Panc1 (cell line): ENCODE data around the gene MT1H. TPM values are rescaled to one million over a fixed set of nuclear protein-coding genes. Genes with fewer than 3 reads are reported as not detected.
A peak's percentile ranks its signal among the peaks of the same experiment; 100 is the strongest.

Experiments used
- ATAC-seq: fragments of 200-7000 bp; cut with Tn5 transposase; 2 replicates; pipeline ENCODE4 v1.9.1; 2020; ENCODE audit warnings: mild to moderate bottlenecking, moderate library complexity
- BruUV-seq: library from RNA; stranded (reverse); fragments of 400-500 nt; replicated peaks from 2 replicates; lab custom pipeline; 2021; lab: Mats Ljungman, UMichigan
- CTCF ChIA-PET: fragments of 300-600 bp; sonication (Branson Sonifier 250); formaldehyde crosslinking; loops from one replicate; lab custom pipeline; 2022; ENCODE audit warnings: antibody characterized with exemption; lab: Charles Lee
- POLR2A ChIA-PET: fragments of 300-600 bp; sonication (Branson Sonifier 250); formaldehyde crosslinking; loops from one replicate; lab custom pipeline; 2022; ENCODE audit warnings: antibody characterized with exemption; lab: Charles Lee
- DNase-seq: peaks from one replicate; pipeline ENCODE4 v3.0.0-alpha.2; 2010; ENCODE audit warnings: low read depth, low spot score
- H3K27ac ChIP-seq: 2 replicates; pipeline ENCODE4 v1.5.1; 2011; ENCODE audit warnings: mild to moderate bottlenecking, low read length, inconsistent platforms
- H3K27me3 ChIP-seq: fragments of 200-500 bp; sonication (Bioruptor generic); 2 replicates; pipeline ENCODE4 v1.6.0; 2014; ENCODE audit warnings: low read length, inconsistent platforms; ENCODE audit not compliant: control insufficient read depth, insufficient read depth
- H3K36me3 ChIP-seq: fragments of 200-500 bp; sonication (Bioruptor generic); 2 replicates; pipeline ENCODE4 v1.5.1; 2014; ENCODE audit warnings: inconsistent platforms, mild to moderate bottlenecking, low read length, moderate library complexity; ENCODE audit not compliant: control insufficient read depth, insufficient read depth
- H3K4me1 ChIP-seq: 2 replicates; pipeline ENCODE4 v1.5.1; 2011; ENCODE audit warnings: inconsistent platforms, mild to moderate bottlenecking, low read length, moderate library complexity; ENCODE audit not compliant: control insufficient read depth, insufficient read depth
- H3K4me3 ChIP-seq, 2 experiments: 2 replicates each; pipeline ENCODE4 v1.5.1; 2011 to 2012; ENCODE audit warnings: low read depth in 2 of 2, low read length in 2 of 2, mild to moderate bottlenecking in 2 of 2, inconsistent platforms in 1 of 2, moderate library complexity in 1 of 2
- H3K9me3 ChIP-seq: fragments of 200-500 bp; sonication (Bioruptor generic); 2 replicates; pipeline ENCODE4 v1.5.1; 2014; ENCODE audit warnings: low read depth, mild to moderate bottlenecking, inconsistent platforms, low read length, moderate library complexity; ENCODE audit not compliant: control insufficient read depth, insufficient read depth
- POLR2AphosphoS5 ChIP-seq: IDR thresholded peaks from 2 replicates; pipeline ENCODE4 v1.6.1; 2012; ENCODE audit warnings: mild to moderate bottlenecking, low read depth, low read length, moderate library complexity
- SIN3A ChIP-seq: IDR thresholded peaks from 2 replicates; pipeline ENCODE4 v1.6.1; 2012; ENCODE audit warnings: low read depth, mild to moderate bottlenecking, low read length, moderate library complexity, borderline replicate concordance; ENCODE audit not compliant: insufficient read depth
- TCF7L2 ChIP-seq: IDR thresholded peaks from 2 replicates; pipeline ENCODE4 v1.6.1; 2011; ENCODE audit warnings: mild to moderate bottlenecking, low read depth, low read length, inconsistent platforms
- in situ Hi-C: cut with HindIII; loops from 2 replicates; pipeline ENCODE4 v1.10.0; 2016; ENCODE audit warnings: low sequenced_read_pairs, low pct_unique_long_range_greater_than_20kb
- intact Hi-C: fragments of 100-400 bp; cut with micrococcal nuclease; formaldehyde crosslinking; loops from one replicate; pipeline ENCODE4 v1.10.0; 2022; ENCODE audit not compliant: unreplicated experiment
- total RNA-seq: library from RNA; stranded (reverse); gene quantifications from one replicate; pipeline ENCODE4 v1.2.1, GENCODE V29; 2021; ENCODE audit not compliant: unreplicated experiment
- TF ChIP-seq, protein P1 (sequence below), 2 experiments: IDR thresholded peaks; 2 replicates each; pipeline ENCODE4 v1.6.1; 2011 to 2012; ENCODE audit warnings: low read depth in 2 of 2, control low read depth in 1 of 2, low read length in 1 of 2, mild to moderate bottlenecking in 1 of 2, moderate library complexity in 1 of 2; ENCODE audit not compliant: insufficient read depth in 1 of 2
- TF ChIP-seq, protein P2 (sequence below): fragments of 450-650 bp; IDR thresholded peaks from 2 replicates; pipeline ENCODE4 v1.5.1; 2017; ENCODE audit warnings: mild to moderate bottlenecking

The MT1H gene
- total RNA-seq, 1 experiment from 2014 or later, result not detected

DNA sequence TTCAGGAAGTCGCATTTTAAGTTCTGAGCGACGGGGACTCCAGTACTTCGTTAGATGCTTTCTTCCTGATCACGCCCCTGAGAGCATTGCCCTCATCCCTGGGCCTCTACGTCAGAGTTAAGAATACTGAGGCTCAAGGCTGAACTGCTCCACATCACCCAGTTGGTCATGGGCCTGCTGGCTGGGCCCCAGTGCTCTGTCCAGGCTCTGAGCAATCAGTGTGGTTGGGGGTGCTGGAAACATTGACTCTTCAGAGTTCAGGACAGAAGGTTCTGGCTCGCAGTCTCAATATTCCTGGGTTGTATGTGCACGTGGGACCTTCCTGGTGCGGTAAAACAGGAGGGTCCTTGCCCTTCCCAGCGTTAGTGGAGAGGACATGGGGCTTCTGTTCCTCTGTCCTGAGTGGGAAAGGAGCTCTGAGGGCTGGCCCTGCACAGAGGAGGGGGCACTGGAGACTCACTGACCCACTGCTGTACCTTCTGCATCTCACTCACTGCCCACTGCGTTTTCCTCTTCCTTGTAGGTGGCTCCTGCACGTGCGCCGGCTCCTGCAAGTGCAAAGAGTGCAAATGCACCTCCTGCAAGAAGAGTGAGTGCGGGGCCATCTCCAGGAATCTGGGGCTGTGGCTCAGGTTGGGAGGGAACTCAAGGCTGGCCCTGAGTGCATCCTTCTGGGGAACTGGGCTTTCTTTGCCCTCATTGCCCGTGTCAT is 43.5 kb upstream of the MT1H start:
- POLR2A ChIA-PET, result interaction anchor here (0.7 to 1.0 kb wide), 3 partner anchors 17 to 43 kb away, joined by 3 to 4 read pairs (median 3); no protein-coding TSS in a partner anchor
- H3K36me3 ChIP-seq, result no peaks in the 10 kb centered on the region; the same call in 1 of the 2 replicates
- intact Hi-C loops (no loop called here), in situ Hi-C loops (no loop called here)
- H3K27ac ChIP-seq, result peak overlapping the region; percentile 89
- no peaks in the 10 kb centered on the region for H3K9me3 ChIP-seq
- no peak for TF ChIP-seq POLR2AphosphoS5
- TF ChIP-seq, protein P1, sequence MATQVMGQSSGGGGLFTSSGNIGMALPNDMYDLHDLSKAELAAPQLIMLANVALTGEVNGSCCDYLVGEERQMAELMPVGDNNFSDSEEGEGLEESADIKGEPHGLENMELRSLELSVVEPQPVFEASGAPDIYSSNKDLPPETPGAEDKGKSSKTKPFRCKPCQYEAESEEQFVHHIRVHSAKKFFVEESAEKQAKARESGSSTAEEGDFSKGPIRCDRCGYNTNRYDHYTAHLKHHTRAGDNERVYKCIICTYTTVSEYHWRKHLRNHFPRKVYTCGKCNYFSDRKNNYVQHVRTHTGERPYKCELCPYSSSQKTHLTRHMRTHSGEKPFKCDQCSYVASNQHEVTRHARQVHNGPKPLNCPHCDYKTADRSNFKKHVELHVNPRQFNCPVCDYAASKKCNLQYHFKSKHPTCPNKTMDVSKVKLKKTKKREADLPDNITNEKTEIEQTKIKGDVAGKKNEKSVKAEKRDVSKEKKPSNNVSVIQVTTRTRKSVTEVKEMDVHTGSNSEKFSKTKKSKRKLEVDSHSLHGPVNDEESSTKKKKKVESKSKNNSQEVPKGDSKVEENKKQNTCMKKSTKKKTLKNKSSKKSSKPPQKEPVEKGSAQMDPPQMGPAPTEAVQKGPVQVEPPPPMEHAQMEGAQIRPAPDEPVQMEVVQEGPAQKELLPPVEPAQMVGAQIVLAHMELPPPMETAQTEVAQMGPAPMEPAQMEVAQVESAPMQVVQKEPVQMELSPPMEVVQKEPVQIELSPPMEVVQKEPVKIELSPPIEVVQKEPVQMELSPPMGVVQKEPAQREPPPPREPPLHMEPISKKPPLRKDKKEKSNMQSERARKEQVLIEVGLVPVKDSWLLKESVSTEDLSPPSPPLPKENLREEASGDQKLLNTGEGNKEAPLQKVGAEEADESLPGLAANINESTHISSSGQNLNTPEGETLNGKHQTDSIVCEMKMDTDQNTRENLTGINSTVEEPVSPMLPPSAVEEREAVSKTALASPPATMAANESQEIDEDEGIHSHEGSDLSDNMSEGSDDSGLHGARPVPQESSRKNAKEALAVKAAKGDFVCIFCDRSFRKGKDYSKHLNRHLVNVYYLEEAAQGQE (IDR thresholded peaks at IDR 0.05; ENCODE audit: insufficient read depth in 1 of 2, low read depth in 2 of 2, low read length in 1 of 2), result 0 out of 4 replicates have a peak, but pooled peaks of 1 of the 2 experiments have one; percentile 11
- TSS peak; percentile 99 for BruUV-seq
- peak overlapping the region; percentile 57 to 72 for H3K4me3 ChIP-seq
- no peaks in the 10 kb centered on the region for H3K27me3 ChIP-seq
- H3K4me1 ChIP-seq, result peaks cover 17% of the 10 kb centered on the region
- ATAC-seq, result peak; percentile 57
- no peak for DNase-seq
- CTCF ChIA-PET, result interaction anchor here (0.6 to 1.3 kb wide), 4 partner anchors 17 to 31 kb away, joined by 3 read pairs; partner anchors contain the start of gene MT2A

DNA sequence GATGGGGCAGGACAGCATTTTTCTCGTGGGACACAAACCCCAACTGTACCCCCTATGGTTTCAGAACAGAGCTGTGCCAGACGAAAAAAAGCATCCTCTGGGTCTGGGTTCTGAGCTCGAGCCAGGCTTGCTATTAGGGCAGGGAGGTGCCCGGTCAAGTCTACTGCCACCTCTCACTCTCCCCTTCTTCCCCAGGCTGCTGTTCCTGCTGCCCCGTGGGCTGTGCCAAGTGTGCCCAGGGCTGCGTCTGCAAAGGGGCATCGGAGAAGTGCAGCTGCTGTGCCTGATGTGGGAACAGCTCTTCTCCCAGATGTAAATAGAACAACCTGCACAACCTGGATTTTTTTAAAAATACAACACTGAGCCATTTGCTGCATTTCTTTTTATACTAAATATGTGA is 42.9 kb upstream of the MT1H start:
- H3K9me3 ChIP-seq, result no peaks in the 10 kb centered on the region
- CTCF ChIA-PET, result interaction anchor here (0.6 to 1.3 kb wide), 2 partner anchors 15 to 23 kb away, joined by 3 read pairs; no protein-coding TSS in a partner anchor
- no TSS peak for BruUV-seq
- no peaks in the 10 kb centered on the region; the same call in 1 of the 2 replicates for H3K36me3 ChIP-seq
- POLR2A ChIA-PET, result interaction anchor here (0.7 to 1.2 kb wide), 2 partner anchors 19 to 42 kb away, joined by 3 read pairs; partner anchors contain the start of gene MT2A
- H3K4me3 ChIP-seq, result peak overlapping the region; percentile 57 to 72
- intact Hi-C loops (no loop called here), in situ Hi-C loops (no loop called here)
- no peaks in the 10 kb centered on the region for H3K27me3 ChIP-seq
- peaks cover 13% of the 10 kb centered on the region for H3K4me1 ChIP-seq
- DNase-seq (no peak), ATAC-seq (0 out of 2 replicates have a peak, but pooled peaks have one; percentile 6)
- H3K27ac ChIP-seq, result peak overlapping the region; percentile 89
- TF ChIP-seq TCF7L2, result no peak
- no peak for TF ChIP-seq POLR2AphosphoS5
- TF ChIP-seq, protein P1 (IDR thresholded peaks at IDR 0.05; ENCODE audit: insufficient read depth in 1 of 2, low read depth in 2 of 2, low read length in 1 of 2), result no peak
- TF ChIP-seq, protein P2, sequence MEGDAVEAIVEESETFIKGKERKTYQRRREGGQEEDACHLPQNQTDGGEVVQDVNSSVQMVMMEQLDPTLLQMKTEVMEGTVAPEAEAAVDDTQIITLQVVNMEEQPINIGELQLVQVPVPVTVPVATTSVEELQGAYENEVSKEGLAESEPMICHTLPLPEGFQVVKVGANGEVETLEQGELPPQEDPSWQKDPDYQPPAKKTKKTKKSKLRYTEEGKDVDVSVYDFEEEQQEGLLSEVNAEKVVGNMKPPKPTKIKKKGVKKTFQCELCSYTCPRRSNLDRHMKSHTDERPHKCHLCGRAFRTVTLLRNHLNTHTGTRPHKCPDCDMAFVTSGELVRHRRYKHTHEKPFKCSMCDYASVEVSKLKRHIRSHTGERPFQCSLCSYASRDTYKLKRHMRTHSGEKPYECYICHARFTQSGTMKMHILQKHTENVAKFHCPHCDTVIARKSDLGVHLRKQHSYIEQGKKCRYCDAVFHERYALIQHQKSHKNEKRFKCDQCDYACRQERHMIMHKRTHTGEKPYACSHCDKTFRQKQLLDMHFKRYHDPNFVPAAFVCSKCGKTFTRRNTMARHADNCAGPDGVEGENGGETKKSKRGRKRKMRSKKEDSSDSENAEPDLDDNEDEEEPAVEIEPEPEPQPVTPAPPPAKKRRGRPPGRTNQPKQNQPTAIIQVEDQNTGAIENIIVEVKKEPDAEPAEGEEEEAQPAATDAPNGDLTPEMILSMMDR, result no peak
- TF ChIP-seq SIN3A, result no peak
